ENCODE results near the gene PRR12. TPM values are rescaled to one million over a fixed set of nuclear protein-coding genes. Genes with fewer than 3 reads are reported as not detected.

The PRR12 gene
- polyA plus RNA-seq, 3 donors, result 0.04 to 3.3 (median 0.11) TPM

DNA sequence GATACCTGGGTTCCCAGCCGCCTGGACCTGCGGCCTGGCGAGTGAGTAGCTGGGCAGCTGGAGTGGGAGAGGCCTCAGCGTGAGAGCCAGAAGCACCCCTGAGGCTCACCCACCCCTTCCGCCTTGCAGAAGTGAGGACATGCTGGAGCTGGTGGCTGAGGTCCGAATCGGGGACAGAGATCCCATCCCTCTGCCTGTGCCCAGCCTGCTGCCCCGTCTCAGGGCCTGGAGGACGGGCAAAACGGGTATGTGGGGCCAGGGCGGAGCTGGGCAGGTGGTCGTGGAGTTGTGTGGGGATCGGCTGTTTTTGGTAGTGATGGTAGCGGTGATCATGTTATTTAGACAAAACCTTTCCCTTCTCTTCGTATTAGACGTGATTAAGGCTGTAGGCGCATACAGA lies 55.6 kb downstream of the PRR12 start:
- no peak overlapping the region for H3K9ac ChIP-seq (ENCODE audit: insufficient read depth, low read length, poor library complexity, severe bottlenecking)
- H3K79me2 ChIP-seq (ENCODE audit: insufficient read depth, low read length), result peaks cover 49% of the 10 kb centered on the region

GRCh38 chr19:49651029-49651819 lies 60.2 kb downstream of the PRR12 start:
- Histone ChIP-seq H3K4me2 (replicated peaks; ENCODE audit: extremely low read depth, low read length, poor library complexity, severe bottlenecking) (no peak overlapping the region), H3K4me1 (ENCODE audit: control insufficient read depth in 1 of 2, insufficient read depth in 2 of 2, low read length in 2 of 2) (no peaks in the 10 kb centered on the region), H3K27me3 (ENCODE audit: control insufficient read depth in 2 of 2, insufficient read depth in 2 of 2, low read length in 2 of 2) (no peaks in the 10 kb centered on the region), H2AFZ (ENCODE audit: insufficient read depth, low read depth, low read length, poor library complexity, severe bottlenecking) (no peak overlapping the region), H4K20me1 (ENCODE audit: insufficient read depth, low read length) (peaks cover 53% of the 10 kb centered on the region), H3K9ac (ENCODE audit: insufficient read depth, low read length, poor library complexity, severe bottlenecking) (no peak overlapping the region), H3K36me3 (replicated peaks in 1 of 2; ENCODE audit: control insufficient read depth in 1 of 2, insufficient read depth in 2 of 2, low read length in 2 of 2) (peaks cover 79 to 91% of the 10 kb centered on the region in 2 donors), H3K79me2 (ENCODE audit: insufficient read depth, low read length) (peaks cover 12% of the 10 kb centered on the region), H3K9me3 (replicated peaks in 1 of 2; ENCODE audit: control insufficient read depth in 1 of 2, insufficient read depth in 1 of 2, low read length in 2 of 2) (no peaks in the 10 kb centered on the region), H3K4me3 (replicated peaks in 1 of 3; ENCODE audit: low read depth in 2 of 3, low read length in 3 of 3) (no peak overlapping the region), H3K27ac (ENCODE audit: low read depth in 1 of 2, low read length in 2 of 2) (no peak overlapping the region)
- peaks cover 0 to 4% (median 0%) of the 10 kb centered on the region in 7 donors for H3K9me3 Mint-ChIP-seq
- intact Hi-C loops (cut with micrococcal nuclease), result no loop called here
- WGBS (ENCODE audit: insufficient coverage), result 97% methylated on average over 52 of the region's 72 CpGs
- no peaks in the 10 kb centered on the region for H3K4me1 Mint-ChIP-seq
- peak overlapping the region in 1 of 7 donors; percentile 51 for H3K27ac Mint-ChIP-seq
- H3K4me3 Mint-ChIP-seq, result no peak overlapping the region
- TF ChIP-seq, protein P1, sequence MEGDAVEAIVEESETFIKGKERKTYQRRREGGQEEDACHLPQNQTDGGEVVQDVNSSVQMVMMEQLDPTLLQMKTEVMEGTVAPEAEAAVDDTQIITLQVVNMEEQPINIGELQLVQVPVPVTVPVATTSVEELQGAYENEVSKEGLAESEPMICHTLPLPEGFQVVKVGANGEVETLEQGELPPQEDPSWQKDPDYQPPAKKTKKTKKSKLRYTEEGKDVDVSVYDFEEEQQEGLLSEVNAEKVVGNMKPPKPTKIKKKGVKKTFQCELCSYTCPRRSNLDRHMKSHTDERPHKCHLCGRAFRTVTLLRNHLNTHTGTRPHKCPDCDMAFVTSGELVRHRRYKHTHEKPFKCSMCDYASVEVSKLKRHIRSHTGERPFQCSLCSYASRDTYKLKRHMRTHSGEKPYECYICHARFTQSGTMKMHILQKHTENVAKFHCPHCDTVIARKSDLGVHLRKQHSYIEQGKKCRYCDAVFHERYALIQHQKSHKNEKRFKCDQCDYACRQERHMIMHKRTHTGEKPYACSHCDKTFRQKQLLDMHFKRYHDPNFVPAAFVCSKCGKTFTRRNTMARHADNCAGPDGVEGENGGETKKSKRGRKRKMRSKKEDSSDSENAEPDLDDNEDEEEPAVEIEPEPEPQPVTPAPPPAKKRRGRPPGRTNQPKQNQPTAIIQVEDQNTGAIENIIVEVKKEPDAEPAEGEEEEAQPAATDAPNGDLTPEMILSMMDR (IDR thresholded peaks at IDR 0.05), result no peak
- no peak for DNase-seq
- peaks cover 64 to 86% of the 10 kb centered on the region in 2 donors for H3K36me3 Mint-ChIP-seq
- peaks cover 0 to 2% (median 1%) of the 10 kb centered on the region in 3 donors for H3K27me3 Mint-ChIP-seq (ENCODE audit: low read depth in 3 of 3)

More for the DNA sequence above, 55.6 kb downstream of the PRR12 start:
- Mint-ChIP-seq H3K4me1 (peaks cover 19% of the 10 kb centered on the region), H3K27me3 (ENCODE audit: low read depth in 3 of 3) (peaks cover 0 to 2% (median 0%) of the 10 kb centered on the region in 3 donors), H3K9me3 (peaks cover 0 to 2% (median 0%) of the 10 kb centered on the region in 7 donors), H3K4me3 (no peak overlapping the region), H3K27ac (peak overlapping the region in 2 of 7 donors; percentile 3 to 69), H3K36me3 (peaks cover 42 to 68% of the 10 kb centered on the region in 2 donors)
- H3K27me3 ChIP-seq (ENCODE audit: control insufficient read depth in 2 of 2, insufficient read depth in 2 of 2, low read length in 2 of 2), result no peaks in the 10 kb centered on the region
- WGBS (ENCODE audit: insufficient coverage), result 100% methylated on average over 16 of the region's 17 CpGs
- intact Hi-C loops (cut with micrococcal nuclease), result no loop called here
- no peak overlapping the region for H3K4me2 ChIP-seq (replicated peaks; ENCODE audit: extremely low read depth, low read length, poor library complexity, severe bottlenecking)
- H3K9me3 ChIP-seq (replicated peaks in 1 of 2; ENCODE audit: control insufficient read depth in 1 of 2, insufficient read depth in 1 of 2, low read length in 2 of 2), result no peaks in the 10 kb centered on the region
- H4K20me1 ChIP-seq (ENCODE audit: insufficient read depth, low read length), result peaks cover 55% of the 10 kb centered on the region
- no peak overlapping the region for H3K27ac ChIP-seq (ENCODE audit: low read depth in 1 of 2, low read length in 2 of 2)
- TF ChIP-seq, protein P1 (IDR thresholded peaks at IDR 0.05), result no peak
- peaks cover 51 to 70% of the 10 kb centered on the region in 2 donors for H3K36me3 ChIP-seq (replicated peaks in 1 of 2; ENCODE audit: control insufficient read depth in 1 of 2, insufficient read depth in 2 of 2, low read length in 2 of 2)
- H2AFZ ChIP-seq (ENCODE audit: insufficient read depth, low read depth, low read length, poor library complexity, severe bottlenecking), result no peak overlapping the region
- no peak for DNase-seq
- peaks cover 13 to 17% of the 10 kb centered on the region in 2 donors for H3K4me1 ChIP-seq (ENCODE audit: control insufficient read depth in 1 of 2, insufficient read depth in 2 of 2, low read length in 2 of 2)
- no peak overlapping the region for H3K4me3 ChIP-seq (replicated peaks in 1 of 3; ENCODE audit: low read depth in 2 of 3, low read length in 3 of 3)
